ENCODE results near the gene RGL1. TPM values are rescaled to one million over a fixed set of nuclear protein-coding genes. Genes with fewer than 3 reads are reported as not detected.

The RGL1 gene
- total RNA-seq, 1 experiment from 2014 or later = 17.0 TPM

DNA sequence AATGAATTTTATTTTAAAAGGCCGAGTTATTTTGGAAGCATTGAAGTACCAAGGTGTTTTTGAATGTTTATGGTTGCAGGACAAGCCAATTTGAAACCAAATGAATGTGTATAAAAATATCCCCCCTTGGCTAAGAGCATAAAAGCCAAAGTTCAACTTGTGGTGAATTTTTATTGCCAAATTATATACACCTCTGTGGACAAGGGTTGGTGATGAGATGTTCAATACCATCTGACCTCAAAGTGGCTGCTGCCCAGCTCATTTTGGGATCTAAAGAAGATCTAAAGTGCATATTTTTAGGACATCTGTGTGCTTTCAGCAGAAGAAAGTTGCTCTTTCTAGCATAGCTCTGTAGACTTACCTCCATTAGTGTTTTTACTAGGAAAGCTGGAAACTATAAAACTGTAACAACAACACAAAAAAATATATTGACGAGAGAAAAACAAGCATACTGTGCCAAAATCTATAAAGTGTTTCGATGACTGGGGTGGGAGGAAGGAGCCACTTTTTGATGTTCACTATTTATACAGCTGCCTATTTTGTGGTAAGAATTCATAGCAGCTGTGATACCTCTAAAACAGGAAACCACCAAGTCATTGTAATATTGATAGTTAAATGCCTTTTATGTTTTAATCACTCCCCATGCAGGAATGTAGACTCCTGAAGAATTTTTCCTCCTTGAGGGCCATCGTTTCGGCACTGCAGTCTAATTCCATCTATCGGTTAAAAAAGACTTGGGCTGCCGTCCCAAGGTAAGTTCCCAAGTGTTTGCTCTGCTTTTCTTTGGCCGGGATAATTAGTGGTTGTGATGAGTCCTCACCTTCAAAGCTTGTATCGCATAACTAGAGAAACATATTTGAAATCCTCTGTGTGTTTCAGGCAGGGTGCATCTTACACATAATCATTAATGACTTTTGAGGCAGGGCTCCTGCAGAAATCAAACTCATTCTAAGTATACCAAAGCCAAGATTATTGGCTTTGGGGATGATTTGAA is 83.2 kb downstream of the RGL1 start:
- peak; percentile 88 for DNase-seq (ENCODE audit: low read depth)

GRCh38 chr1:183889095-183889494 is 84.2 kb downstream of the RGL1 start:
- no peak for DNase-seq (ENCODE audit: low read depth)

- no peak for DNase-seq (ENCODE audit: low read depth)
Measured at GRCh38 chr1:183891158-183891856, 86.4 kb downstream of the RGL1 start.

- no peak for DNase-seq (ENCODE audit: low read depth)
Measured at GRCh38 chr1:183892351-183892793, 87.5 kb downstream of the RGL1 start.

GRCh38 chr1:183893561-183894289 is 88.8 kb downstream of the RGL1 start:
- DNase-seq (ENCODE audit: low read depth) = no peak

- no peak for DNase-seq (ENCODE audit: low read depth)
Measured at GRCh38 chr1:183894290-183894565, 89.3 kb downstream of the RGL1 start.

DNA sequence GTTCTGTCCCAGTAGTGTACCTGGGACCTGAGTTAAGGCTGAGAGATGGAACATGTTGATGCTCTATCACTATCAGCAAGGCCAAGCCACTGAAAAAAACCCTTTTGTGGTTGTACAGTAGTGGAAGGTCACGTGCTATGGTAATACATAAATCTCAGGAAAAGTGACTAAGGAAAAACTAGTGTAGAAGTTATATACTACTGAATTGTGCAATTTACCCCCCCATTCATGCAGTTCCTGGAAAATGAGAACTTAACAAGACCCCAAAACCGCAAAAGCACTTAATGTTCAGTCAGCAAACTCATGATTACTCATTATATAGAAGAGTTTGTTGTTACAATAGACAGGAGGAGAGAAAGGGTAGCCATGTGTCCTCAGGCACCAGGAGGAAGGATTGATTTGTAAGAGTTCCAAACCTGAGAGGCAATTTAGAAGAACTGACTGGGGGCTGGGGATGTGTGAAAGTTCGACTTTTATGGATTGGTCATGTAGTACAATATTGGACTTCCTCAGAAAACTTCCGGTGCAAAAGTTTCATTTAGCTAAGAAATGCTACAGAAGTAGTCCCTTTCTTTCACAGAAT is 91.6 kb downstream of the RGL1 start:
- DNase-seq (ENCODE audit: low read depth) = peak; percentile 64

DNA sequence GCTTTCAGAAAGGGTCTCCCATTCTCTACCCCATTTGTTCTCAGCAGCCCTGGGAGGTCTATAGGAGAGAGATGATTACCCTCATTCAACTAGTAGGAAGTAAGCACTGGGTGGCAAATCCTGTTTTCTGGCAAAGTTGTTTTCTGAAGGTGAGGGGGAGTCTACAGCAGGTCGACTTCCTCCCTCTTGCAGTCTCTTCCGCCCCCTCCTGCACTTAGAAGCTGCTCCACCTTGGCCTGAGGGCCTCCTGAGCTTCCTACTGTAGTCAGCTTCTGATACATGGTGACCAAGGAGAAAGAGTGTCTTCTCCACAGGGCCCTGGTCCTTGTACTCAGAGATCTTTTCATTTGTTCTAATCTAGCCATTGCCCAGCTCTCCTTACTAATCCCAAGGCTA is 93.1 kb downstream of the RGL1 start:
- no peak for DNase-seq (ENCODE audit: low read depth)

DNA sequence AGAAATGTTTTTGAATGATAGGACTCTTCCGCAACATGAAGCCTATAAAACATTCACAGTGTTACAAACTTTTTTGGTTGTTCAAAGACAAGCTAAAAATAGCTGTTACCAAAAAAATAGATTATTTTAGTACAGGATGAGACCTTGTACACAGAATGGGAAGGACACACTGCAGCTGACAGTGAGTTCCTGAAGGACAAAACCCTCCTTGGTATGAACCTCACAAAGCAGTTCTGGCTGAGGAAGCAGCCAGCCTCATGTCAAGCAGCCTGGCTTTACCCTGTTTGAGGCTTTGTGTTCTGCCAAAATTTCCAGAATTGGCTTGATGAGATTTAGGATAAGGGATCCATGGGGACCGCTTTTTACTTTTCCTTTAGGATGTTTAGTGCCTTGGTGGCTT is 93.7 kb downstream of the RGL1 start:
- no peak for DNase-seq (ENCODE audit: low read depth)

DNA sequence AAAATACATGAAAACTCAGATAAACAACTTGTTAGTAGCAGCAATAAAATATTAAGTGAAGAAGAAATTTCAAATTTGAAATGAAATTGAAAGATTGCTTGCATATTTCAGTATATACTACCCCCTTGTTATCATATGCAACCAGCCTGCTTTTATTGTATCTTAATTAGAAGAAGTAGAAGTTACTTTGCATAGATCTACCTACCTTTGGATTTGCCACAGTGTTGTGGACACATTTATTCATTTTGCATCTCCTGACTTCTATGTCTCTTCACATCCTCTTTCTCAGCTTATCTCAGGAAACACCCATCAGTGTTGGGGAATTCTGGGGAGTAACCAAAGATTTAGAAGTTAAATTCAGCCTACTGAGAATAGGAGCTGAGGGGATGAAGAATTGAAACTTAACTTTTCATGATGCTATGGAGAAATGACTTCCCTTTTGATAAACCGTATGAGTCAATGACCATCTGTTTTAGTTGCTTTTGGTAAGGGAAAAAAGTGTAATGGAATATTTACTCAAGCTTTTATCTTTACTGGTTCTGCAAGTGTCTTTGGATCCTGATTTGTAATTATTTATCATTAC is 96.9 kb downstream of the RGL1 start:
- no peak for DNase-seq (ENCODE audit: low read depth)

- no peak for DNase-seq (ENCODE audit: low read depth)
Measured at GRCh38 chr1:183903101-183903500, 98.2 kb downstream of the RGL1 start.

DNA sequence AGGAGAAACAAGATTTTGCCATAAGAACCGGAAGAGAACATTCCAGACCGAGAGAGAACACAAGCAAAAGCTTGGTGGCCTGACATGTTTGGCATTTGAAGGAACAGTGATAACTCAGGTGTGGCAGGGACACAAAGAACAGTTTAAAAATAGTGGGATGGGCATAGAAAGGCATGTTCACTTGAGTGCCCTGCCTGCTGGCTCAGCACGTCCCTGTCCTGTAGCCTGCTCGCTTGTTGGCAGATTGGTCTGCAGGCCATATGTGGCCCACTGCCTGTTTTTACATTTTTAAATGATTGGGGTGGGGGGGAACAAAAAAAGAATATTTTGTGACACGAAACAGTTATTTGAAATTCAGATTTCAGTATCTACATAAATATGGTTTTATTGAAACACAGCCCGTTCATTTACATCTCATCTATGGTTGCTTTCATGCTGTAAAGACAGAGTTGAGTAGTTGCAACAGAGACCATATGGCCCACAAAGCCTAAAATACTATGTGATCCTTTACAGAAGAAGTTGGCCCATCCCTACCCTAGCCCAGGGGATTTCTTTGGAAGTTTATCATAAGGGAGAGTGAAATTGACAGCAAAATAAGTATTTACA is 100.7 kb downstream of the RGL1 start:
- no peak for DNase-seq (ENCODE audit: low read depth)

- no peak for DNase-seq (ENCODE audit: low read depth)
Measured at GRCh38 chr1:183907070-183907469, 102.2 kb downstream of the RGL1 start.

- no peak for DNase-seq (ENCODE audit: low read depth)
Measured at GRCh38 chr1:183908079-183908478, 103.2 kb downstream of the RGL1 start.

- DNase-seq (ENCODE audit: low read depth) = no peak
Measured at GRCh38 chr1:183909672-183910071, 104.8 kb downstream of the RGL1 start.

- DNase-seq (ENCODE audit: low read depth) = no peak
Measured at GRCh38 chr1:183910845-183911244, 105.9 kb downstream of the RGL1 start.

DNA sequence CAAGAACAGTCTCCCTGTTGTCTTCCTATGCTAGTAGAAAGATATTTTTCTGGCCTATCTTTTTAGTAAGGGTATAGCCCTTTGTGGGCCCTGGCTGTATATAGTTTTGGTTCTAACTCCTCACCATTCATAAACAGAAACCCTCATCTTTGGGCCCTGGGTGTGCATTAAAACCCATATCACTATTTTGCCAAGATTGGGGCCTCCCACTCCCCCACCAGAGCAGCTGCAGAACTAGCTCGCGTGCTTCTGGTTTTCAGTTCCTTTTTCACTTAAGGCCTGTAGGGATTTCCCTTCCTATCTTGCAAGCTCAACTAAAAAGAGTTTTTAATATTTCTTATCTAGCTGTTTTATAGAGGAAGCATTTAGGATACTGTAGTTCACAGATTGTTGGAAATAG is 106.4 kb downstream of the RGL1 start:
- DNase-seq (ENCODE audit: low read depth) = no peak

DNA sequence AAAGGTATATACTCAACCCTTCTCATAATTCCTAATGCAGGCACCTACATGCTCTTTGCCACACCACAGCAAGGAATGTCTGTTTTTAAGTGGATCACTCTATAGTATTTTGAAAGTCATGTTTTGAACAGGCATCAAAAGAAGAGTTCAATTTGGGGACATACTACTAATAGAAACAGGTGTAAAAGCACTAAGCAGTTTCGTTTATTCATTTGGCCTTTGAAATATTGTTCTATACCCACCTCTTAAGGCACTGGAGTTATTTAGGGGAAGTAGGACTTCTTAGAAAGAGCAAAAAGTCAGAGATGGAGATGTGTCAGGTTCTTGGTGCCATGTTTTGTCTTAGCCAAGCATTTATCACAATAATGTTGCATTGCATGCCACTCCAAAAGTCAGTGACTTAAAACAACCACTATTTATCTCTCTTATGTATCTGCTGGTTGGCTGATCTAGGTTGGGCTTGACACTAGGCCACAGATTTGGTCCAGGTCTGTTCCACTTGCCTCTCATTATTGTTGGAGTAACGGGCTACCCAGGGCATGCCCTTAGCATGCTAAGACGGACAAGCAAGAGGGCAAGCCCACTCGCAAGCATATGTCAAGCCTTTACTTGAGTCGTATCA is 107.5 kb downstream of the RGL1 start:
- no peak for DNase-seq (ENCODE audit: low read depth)

- peak; percentile 64 for DNase-seq (ENCODE audit: low read depth)
Measured at GRCh38 chr1:183913567-183913993, 108.7 kb downstream of the RGL1 start.

DNA sequence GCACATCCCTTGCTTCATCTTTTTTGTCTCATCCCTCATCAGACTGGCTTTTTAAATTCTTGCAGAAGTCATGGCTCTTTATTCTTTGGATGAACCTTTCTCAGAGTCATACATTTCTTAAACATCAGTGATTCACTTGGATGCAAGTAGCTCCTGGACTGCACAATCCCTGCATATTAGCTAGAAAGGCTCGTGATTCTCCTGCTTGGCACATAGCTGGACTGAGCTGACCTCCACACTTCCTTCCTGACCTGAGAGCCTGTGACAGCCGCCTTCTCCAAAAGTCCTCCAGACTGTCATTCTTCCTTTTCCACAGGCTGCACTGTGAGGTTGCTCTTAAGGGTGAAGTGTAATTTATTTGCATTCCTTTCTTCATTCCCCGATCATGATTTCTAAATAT is 109.4 kb downstream of the RGL1 start:
- no peak for DNase-seq (ENCODE audit: low read depth)

DNA sequence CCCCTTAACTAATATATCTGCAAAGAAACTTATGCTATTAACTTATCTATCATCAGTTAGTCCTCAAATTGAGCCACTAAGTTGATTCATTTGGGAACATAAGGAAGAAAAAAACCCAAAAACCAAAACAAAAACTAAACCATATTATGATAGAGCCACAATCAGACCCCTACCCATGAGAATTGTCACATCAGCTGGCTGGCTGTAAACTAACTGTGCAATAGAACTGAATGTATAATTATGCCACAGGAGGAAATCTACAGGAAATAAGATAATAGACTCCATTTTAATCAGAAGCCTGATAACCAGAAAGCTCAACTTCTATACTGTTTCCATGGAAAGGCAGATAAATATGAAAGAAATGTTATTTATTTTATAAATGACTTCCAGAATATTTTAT is 110.0 kb downstream of the RGL1 start:
- no peak for DNase-seq (ENCODE audit: low read depth)
